SH-SY5Y (cell line): ENCODE data around the gene ITGB4.

ENCODE experiments used
- GATA2 ChIP-seq: IDR thresholded peaks from 2 replicates; pipeline ENCODE4 v1.6.1; 2011; ENCODE audit warnings: mild to moderate bottlenecking, low read depth, low read length
- GATA3 ChIP-seq: IDR thresholded peaks from 2 replicates; pipeline ENCODE4 v1.6.1; 2011; ENCODE audit warnings: low read depth, mild to moderate bottlenecking, low read length, moderate library complexity

GRCh38 chr17:75706042-75706728 is 15.1 kb upstream of the ITGB4 start:
- TF ChIP-seq GATA3, result no peak
- no peak for TF ChIP-seq GATA2
